Measurements from ENCODE around the gene RNF14. TPM values are rescaled to one million over a fixed set of nuclear protein-coding genes. Genes with fewer than 3 reads are reported as not detected.

The RNF14 gene
- total and polyA plus RNA-seq, 10 of the 15 experiments (the other 5 are each of a cell fraction or from before 2014, with no cell fraction given) = 13.2 to 41.8 (median 28.3) TPM

DNA sequence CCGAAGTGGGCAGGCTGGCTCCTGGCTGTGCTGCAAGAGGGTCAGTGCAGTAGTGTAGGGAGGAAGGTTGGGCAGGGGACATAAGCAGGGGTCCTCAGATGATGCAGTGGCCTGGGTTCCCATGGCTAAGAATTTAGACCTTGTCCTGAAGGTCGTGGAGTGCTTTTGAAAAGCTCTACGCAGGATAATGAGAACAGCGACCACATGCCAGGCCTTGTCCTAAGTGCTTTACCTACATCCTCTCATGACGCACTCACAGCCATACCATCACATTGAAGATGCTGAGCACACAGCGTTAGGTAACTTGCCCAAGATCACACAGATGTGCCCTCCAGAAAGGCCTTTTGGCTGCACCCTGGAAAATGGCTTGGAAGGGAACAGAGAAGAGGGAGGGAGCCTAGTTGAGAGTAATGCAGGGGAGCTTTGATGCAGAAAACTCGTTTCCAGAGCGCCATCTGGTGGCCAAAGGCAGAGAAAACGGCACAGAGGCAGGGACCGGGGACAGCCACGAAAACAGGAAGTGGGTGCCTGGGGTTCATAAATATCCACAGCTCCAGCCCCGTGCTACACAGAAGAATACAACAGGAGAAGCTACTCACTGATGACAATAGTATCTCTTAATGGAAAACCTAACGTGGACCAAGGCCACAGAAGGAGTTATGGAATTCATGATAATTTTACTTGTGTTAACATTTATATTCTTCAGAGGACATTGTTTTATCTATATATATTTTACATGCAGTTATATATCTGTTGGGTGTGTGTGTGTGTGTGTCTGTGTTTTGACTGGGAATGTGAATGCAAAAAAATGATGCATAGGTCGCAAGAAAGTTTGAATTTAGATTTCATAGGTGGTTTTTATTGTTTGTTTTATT lies 8.2 kb upstream of the RNF14 start (continued):
- peak; percentile 47; the same call in 1 of the 2 replicates for TF ChIP-seq MXI1 (IDR thresholded peaks at IDR 0.05; ENCODE audit: low read depth, low read length)
- 0 out of 4 replicates have a peak, but pooled peaks of 1 of the 2 experiments have one; percentile 26 for TF ChIP-seq EP300 (IDR thresholded peaks at IDR 0.05; ENCODE audit: borderline replicate concordance in 1 of 2, control insufficient read depth in 1 of 2, low read depth in 2 of 2, low read length in 2 of 2)
- no peak for TF ChIP-seq NFYB (IDR thresholded peaks at IDR 0.05; ENCODE audit: insufficient read depth, low read depth, low read length)
- no peak for TF ChIP-seq MTA2 (IDR thresholded peaks at IDR 0.05; ENCODE audit: low read depth)
- TF ChIP-seq BCL11A (IDR thresholded peaks at IDR 0.05; ENCODE audit: low read depth, low read length) = no peak
- no peak for TF ChIP-seq HSF1 (IDR thresholded peaks at IDR 0.05; ENCODE audit: low read depth, low read length)
- TF ChIP-seq KDM1A (IDR thresholded peaks at IDR 0.05; ENCODE audit: borderline replicate concordance) = no peak
- TF ChIP-seq HDAC2 (IDR thresholded peaks at IDR 0.05) = no peak
- TF ChIP-seq ATF7 (IDR thresholded peaks at IDR 0.05; ENCODE audit: low read depth) = no peak
- no peak for TF ChIP-seq RFX5 (IDR thresholded peaks at IDR 0.05; ENCODE audit: low read depth, low read length)
- no peak for TF ChIP-seq BCL3 (IDR thresholded peaks at IDR 0.05; ENCODE audit: borderline replicate concordance, insufficient read depth, low read depth, low read length, poor library complexity, severe bottlenecking)
- no peak for TF ChIP-seq CREM (IDR thresholded peaks at IDR 0.05; ENCODE audit: low read depth)
- no peak for TF ChIP-seq NR2F1 (conservative IDR thresholded peaks at IDR 0.05)
- TF ChIP-seq NBN (IDR thresholded peaks at IDR 0.05) = 0 out of 2 replicates have a peak, but pooled peaks have one; percentile 61
- no peak for TF ChIP-seq SUPT20H (IDR thresholded peaks at IDR 0.05; ENCODE audit: borderline replicate concordance, control insufficient read depth, low read depth, low read length)
- peak; percentile 94 for TF ChIP-seq SMC3 (IDR thresholded peaks at IDR 0.05; ENCODE audit: borderline replicate concordance, low read length)
- no peak for TF ChIP-seq ZNF384 (IDR thresholded peaks at IDR 0.05; ENCODE audit: borderline replicate concordance, low read depth, low read length)
- TF ChIP-seq, protein P1, sequence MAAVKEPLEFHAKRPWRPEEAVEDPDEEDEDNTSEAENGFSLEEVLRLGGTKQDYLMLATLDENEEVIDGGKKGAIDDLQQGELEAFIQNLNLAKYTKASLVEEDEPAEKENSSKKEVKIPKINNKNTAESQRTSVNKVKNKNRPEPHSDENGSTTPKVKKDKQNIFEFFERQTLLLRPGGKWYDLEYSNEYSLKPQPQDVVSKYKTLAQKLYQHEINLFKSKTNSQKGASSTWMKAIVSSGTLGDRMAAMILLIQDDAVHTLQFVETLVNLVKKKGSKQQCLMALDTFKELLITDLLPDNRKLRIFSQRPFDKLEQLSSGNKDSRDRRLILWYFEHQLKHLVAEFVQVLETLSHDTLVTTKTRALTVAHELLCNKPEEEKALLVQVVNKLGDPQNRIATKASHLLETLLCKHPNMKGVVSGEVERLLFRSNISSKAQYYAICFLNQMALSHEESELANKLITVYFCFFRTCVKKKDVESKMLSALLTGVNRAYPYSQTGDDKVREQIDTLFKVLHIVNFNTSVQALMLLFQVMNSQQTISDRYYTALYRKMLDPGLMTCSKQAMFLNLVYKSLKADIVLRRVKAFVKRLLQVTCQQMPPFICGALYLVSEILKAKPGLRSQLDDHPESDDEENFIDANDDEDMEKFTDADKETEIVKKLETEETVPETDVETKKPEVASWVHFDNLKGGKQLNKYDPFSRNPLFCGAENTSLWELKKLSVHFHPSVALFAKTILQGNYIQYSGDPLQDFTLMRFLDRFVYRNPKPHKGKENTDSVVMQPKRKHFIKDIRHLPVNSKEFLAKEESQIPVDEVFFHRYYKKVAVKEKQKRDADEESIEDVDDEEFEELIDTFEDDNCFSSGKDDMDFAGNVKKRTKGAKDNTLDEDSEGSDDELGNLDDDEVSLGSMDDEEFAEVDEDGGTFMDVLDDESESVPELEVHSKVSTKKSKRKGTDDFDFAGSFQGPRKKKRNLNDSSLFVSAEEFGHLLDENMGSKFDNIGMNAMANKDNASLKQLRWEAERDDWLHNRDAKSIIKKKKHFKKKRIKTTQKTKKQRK (IDR thresholded peaks at IDR 0.05; ENCODE audit: low read depth, low read length) = no peak
- no peak for TF ChIP-seq CHD2 (IDR thresholded peaks at IDR 0.05; ENCODE audit: borderline replicate concordance, low read depth, low read length)
- no peak for TF ChIP-seq SP1 (IDR thresholded peaks at IDR 0.05; ENCODE audit: low read depth, low read length)
- TF ChIP-seq JUNB (IDR thresholded peaks at IDR 0.05) = no peak; the same call in 1 of the 2 replicates
- no peak for TF ChIP-seq RCOR1 (conservative IDR thresholded peaks at IDR 0.05; ENCODE audit: low read depth, low read length)
- peak; percentile 71 for TF ChIP-seq RAD21 (IDR thresholded peaks at IDR 0.05; ENCODE audit: insufficient read depth, low read depth, low read length)
- no peak for TF ChIP-seq TARDBP (IDR thresholded peaks at IDR 0.05; ENCODE audit: borderline replicate concordance)
- no peak for TF ChIP-seq NR2C1 (IDR thresholded peaks at IDR 0.05)
- TF ChIP-seq RBBP5 (conservative IDR thresholded peaks at IDR 0.05) = no peak
